ENCODE measurements around the gene SYTL1. TPM values are rescaled to one million over a fixed set of nuclear protein-coding genes. Genes with fewer than 3 reads are reported as not detected.
A peak's percentile ranks its signal among the peaks of the same experiment; 100 is the strongest.

The SYTL1 gene
- total and polyA plus RNA-seq, 9 donors: 0.15 to 20.9 (median 2.6) TPM

DNA sequence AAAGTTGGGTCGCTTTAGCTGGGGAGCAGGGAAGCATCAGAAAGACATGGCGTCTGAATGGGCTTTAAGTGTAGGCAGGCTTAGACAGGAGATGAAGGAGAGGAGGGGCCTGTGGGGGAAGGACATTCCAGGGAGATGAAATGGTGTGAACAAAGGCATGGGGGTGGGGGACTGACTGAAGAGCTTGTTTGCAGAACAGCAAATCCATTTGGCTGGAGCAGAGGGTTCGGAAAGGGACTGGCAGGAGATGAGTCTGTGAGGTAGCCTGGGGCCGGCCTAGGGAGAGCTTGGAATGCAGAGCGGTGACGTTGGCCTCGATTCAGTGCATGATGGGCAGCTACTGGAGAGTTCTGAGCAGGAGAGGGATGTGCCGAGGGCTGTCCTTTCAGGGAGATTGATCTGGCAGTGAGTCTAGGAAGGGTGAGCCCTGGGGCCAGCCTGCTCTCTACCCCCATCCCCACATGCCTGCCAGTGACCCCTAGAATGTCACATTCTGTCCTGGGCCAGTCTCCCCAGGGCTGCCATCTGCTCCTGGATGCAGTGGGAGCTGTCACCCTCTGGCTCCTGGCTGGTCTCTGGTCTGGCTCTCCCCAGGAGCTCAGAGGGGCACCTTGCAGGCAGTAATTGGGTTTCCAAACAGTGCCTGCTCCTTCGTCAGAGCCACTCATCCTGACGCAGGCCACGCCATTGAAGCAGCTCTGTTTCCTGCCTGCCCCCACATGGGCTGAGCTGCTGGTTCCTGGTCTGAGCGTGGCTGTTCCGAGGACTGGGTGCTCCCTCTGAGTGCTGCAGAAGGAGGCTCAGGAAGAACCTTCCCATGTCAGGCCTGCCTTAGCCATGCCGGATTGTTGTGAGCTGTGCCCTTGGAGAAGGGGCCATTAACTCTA is 42.2 kb upstream of the SYTL1 start:
- H3K27me3 ChIP-seq: no peaks in the 10 kb centered on the region
- H3K27ac ChIP-seq: peak overlapping the region; percentile 48 to 73
- TF ChIP-seq POLR2A (IDR thresholded peaks at IDR 0.05): no peak
- H3K4me1 ChIP-seq (ENCODE audit: insufficient read depth): no peaks in the 10 kb centered on the region
- no peak overlapping the region for H3K4me3 ChIP-seq
- peak; percentile 58 to 85 (median 78) for DNase-seq
- no peaks in the 10 kb centered on the region for H3K36me3 ChIP-seq
- intact Hi-C loops (cut with DNase I): loop anchor here (2.0 to 10.0 kb wide), 7 partner anchors 55 to 363 kb away; partner anchors contain the start of gene GPR3 (in 2 of the 4)
- WGBS, 3 donors: 35 to 39% (median 39%) methylated on average over 14 of the region's 14 CpGs
- H3K9me3 ChIP-seq: no peaks in the 10 kb centered on the region

DNA sequence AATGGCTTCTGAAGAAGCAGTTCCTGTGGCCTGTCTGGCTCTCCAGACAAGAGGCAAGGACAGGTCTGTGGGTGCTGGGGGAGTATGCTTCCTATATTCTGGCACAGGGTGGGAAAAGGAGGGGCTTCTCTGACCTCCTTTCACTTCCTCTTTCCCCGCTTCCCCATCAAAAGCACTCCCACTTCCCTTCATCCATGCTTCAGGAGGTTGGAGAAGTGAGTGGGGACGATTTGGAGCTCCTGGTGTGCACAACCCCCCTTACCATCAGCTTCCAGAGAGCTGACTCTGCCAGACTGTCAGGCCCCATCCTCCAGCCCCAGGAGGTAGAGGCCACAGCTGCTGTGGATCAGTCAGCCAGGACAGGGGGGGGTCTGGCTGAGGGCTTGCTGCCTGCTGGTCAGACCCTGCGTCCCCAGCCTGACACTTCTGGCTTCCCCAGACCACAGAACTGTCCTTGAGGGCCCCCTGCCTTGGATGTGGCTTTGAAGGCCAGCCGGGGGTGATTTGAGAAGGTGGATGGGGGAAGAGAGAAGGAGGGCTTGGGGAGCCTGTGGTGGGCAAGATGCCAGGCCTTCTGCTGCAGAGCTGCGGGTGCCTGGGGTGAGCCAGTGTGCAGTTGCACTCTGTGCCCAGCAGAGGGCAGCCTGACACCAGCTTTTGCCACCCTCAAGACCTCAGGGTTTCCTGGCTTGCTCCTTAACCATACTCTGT is 41.3 kb upstream of the SYTL1 start:
- 10 to 13% (median 12%) methylated on average over 5 of the region's 5 CpGs for WGBS, 3 donors
- Histone ChIP-seq H3K36me3 (no peaks in the 10 kb centered on the region), H3K27ac (peak overlapping the region; percentile 13 to 41), H3K4me1 (ENCODE audit: insufficient read depth) (no peaks in the 10 kb centered on the region), H3K27me3 (no peaks in the 10 kb centered on the region), H3K9me3 (no peaks in the 10 kb centered on the region), H3K4me3 (no peak overlapping the region)
- no peak for TF ChIP-seq EP300 (IDR thresholded peaks at IDR 0.05)
- TF ChIP-seq POLR2A (IDR thresholded peaks at IDR 0.05): peak; percentile 23
- TF ChIP-seq, protein P1, sequence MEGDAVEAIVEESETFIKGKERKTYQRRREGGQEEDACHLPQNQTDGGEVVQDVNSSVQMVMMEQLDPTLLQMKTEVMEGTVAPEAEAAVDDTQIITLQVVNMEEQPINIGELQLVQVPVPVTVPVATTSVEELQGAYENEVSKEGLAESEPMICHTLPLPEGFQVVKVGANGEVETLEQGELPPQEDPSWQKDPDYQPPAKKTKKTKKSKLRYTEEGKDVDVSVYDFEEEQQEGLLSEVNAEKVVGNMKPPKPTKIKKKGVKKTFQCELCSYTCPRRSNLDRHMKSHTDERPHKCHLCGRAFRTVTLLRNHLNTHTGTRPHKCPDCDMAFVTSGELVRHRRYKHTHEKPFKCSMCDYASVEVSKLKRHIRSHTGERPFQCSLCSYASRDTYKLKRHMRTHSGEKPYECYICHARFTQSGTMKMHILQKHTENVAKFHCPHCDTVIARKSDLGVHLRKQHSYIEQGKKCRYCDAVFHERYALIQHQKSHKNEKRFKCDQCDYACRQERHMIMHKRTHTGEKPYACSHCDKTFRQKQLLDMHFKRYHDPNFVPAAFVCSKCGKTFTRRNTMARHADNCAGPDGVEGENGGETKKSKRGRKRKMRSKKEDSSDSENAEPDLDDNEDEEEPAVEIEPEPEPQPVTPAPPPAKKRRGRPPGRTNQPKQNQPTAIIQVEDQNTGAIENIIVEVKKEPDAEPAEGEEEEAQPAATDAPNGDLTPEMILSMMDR (IDR thresholded peaks at IDR 0.05): peak; percentile 97 to 99 (median 98)
- peak; percentile 88 to 93 (median 89) for DNase-seq
- intact Hi-C loops (cut with DNase I): loop anchor here in 3 of 4 donors (2.0 to 10.0 kb wide), 4 partner anchors 54 to 307 kb away; partner anchors contain the start of gene GPR3 (in 1 of the 3)

DNA sequence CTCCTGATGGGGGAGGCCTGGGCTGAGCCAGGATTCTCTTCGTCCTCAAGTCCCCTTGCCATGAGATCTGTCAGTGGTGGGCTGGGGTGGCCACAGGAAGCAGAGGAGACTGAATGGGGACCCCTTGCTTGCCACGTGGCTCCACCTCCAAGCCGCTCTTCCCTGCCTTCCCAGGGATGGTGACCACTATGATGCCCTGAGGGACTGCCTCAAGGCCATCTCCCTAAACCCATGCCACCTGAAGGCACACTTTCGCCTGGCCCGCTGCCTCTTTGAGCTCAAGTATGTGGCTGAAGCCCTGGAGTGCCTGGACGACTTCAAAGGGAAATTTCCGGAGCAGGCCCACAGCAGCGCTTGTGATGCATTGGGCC is 40.8 kb upstream of the SYTL1 start:
- peak overlapping the region in 1 of 2 donors; percentile 13 for H3K27ac ChIP-seq
- TF ChIP-seq EP300 (IDR thresholded peaks at IDR 0.05): no peak
- TF ChIP-seq, protein P1 (IDR thresholded peaks at IDR 0.05): peak in 1 of 3 donors; percentile 24
- no peaks in the 10 kb centered on the region for H3K36me3 ChIP-seq
- no peak overlapping the region for H3K4me3 ChIP-seq
- WGBS, 3 donors: 62 to 67% (median 67%) methylated on average over 8 of the region's 8 CpGs
- no peaks in the 10 kb centered on the region for H3K4me1 ChIP-seq (ENCODE audit: insufficient read depth)
- H3K27me3 ChIP-seq: no peaks in the 10 kb centered on the region
- DNase-seq: no peak
- H3K9me3 ChIP-seq: no peaks in the 10 kb centered on the region
- intact Hi-C loops (cut with DNase I): loop anchor here in 3 of 4 donors (2.0 to 10.0 kb wide), 4 partner anchors 54 to 306 kb away; partner anchors contain the start of gene GPR3 (in 1 of the 3)

DNA sequence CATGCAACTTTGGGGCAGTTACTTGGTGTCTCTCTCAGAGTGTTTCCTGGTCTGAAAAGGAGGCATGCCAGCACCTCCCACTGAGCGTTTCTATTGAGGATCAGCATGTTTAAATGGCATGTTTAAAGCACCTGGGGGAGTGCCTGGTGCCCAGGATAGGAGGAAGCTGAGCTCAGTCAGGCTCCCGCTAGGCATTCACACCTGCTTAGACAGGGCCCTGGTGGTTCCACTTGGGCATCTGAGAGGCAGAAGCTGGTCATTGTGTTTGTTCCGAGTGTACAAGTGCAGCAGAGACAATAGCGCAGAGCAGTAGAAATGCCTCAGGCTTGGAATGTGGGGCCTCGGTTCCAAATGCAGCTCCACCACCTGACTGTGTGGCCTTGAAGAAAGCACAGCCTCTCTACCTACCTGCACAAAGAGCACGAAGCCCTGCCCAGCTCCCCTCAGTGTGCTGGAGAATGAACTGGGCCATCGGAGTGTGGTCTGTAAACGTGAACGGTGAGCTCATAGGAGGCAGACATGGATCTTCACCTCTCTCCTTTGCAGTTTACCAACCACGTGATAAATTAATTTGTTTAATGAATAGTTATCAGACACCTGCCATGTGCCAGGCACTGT is 40.1 kb upstream of the SYTL1 start:
- Histone ChIP-seq H3K27ac (no peak overlapping the region), H3K4me1 (ENCODE audit: insufficient read depth) (no peaks in the 10 kb centered on the region), H3K9me3 (no peaks in the 10 kb centered on the region), H3K4me3 (no peak overlapping the region), H3K27me3 (no peaks in the 10 kb centered on the region), H3K36me3 (no peaks in the 10 kb centered on the region)
- intact Hi-C loops (cut with DNase I): loop anchor here in 3 of 4 donors (2.0 to 10.0 kb wide), 4 partner anchors 53 to 306 kb away; partner anchors contain the start of gene GPR3 (in 1 of the 3)
- DNase-seq: no peak
- WGBS, 3 donors: 62 to 74% (median 63%) methylated on average over 10 of the region's 10 CpGs
- TF ChIP-seq, protein P1 (IDR thresholded peaks at IDR 0.05): no peak
- TF ChIP-seq EP300 (IDR thresholded peaks at IDR 0.05) (no peak), POLR2A (IDR thresholded peaks at IDR 0.05) (no peak)

Measured in ovary (tissue), 9 donors.